ENCODE results near the gene MYO5C.
A peak's percentile ranks its signal among the peaks of the same experiment; 100 is the strongest.

Gene MYO5C

GRCh38 chr15:52295421-52296001, at the start of gene MYO5C:
MYO5C (minus strand) TSS chr15:52295804; CDS start chr15:52295636, 168 bp downstream.
- no peak for DNase-seq (ENCODE audit: low read depth)

- DNase-seq (ENCODE audit: low read depth), result no peak
These were observed 49.0 kb upstream of the MYO5C start for GRCh38 chr15:52344592-52344991.

- DNase-seq (ENCODE audit: low read depth), result no peak
These were observed 48.2 kb upstream of the MYO5C start for GRCh38 chr15:52343831-52344230.

GRCh38 chr15:52340093-52340492, 44.5 kb upstream of the MYO5C start:
- no peak for DNase-seq (ENCODE audit: low read depth)

GRCh38 chr15:52338891-52339290, 43.3 kb upstream of the MYO5C start:
- no peak for DNase-seq (ENCODE audit: low read depth)

- no peak for DNase-seq (ENCODE audit: low read depth)
These were observed 42.5 kb upstream of the MYO5C start for GRCh38 chr15:52338058-52338457.

- DNase-seq (ENCODE audit: low read depth), result no peak
These were observed 41.7 kb upstream of the MYO5C start for GRCh38 chr15:52337198-52337853.

- no peak for DNase-seq (ENCODE audit: low read depth)
These were observed 40.9 kb upstream of the MYO5C start for GRCh38 chr15:52336529-52336928.

GRCh38 chr15:52334491-52335160, 39.0 kb upstream of the MYO5C start:
- DNase-seq (ENCODE audit: low read depth), result no peak

- peak; percentile 24 for DNase-seq (ENCODE audit: low read depth)
These were observed 36.1 kb upstream of the MYO5C start for GRCh38 chr15:52331490-52332240.

- no peak for DNase-seq (ENCODE audit: low read depth)
These were observed 34.4 kb upstream of the MYO5C start for GRCh38 chr15:52329987-52330386.

GRCh38 chr15:52329150-52329549, 33.5 kb upstream of the MYO5C start:
- no peak for DNase-seq (ENCODE audit: low read depth)

GRCh38 chr15:52328680-52329079, 33.1 kb upstream of the MYO5C start:
- no peak for DNase-seq (ENCODE audit: low read depth)

GRCh38 chr15:52326756-52327155, 31.2 kb upstream of the MYO5C start:
- DNase-seq (ENCODE audit: low read depth), result no peak

- DNase-seq (ENCODE audit: low read depth), result no peak
These were observed 28.5 kb upstream of the MYO5C start for GRCh38 chr15:52324109-52324508.

GRCh38 chr15:52318729-52319500, 23.3 kb upstream of the MYO5C start:
- no peak for DNase-seq (ENCODE audit: low read depth)

- no peak for DNase-seq (ENCODE audit: low read depth)
These were observed 22.1 kb upstream of the MYO5C start for GRCh38 chr15:52317688-52318087.

GRCh38 chr15:52317022-52317421, 21.4 kb upstream of the MYO5C start:
- no peak for DNase-seq (ENCODE audit: low read depth)

- no peak for DNase-seq (ENCODE audit: low read depth)
These were observed 13.5 kb upstream of the MYO5C start for GRCh38 chr15:52309154-52309548.

GRCh38 chr15:52308446-52309153, 13.0 kb upstream of the MYO5C start:
- DNase-seq (ENCODE audit: low read depth), result no peak

GRCh38 chr15:52307847-52308246, 12.2 kb upstream of the MYO5C start:
- DNase-seq (ENCODE audit: low read depth), result no peak
